Ureter (tissue), 1 donor: ENCODE data around the gene NRCAM. TPM values are rescaled to one million over a fixed set of nuclear protein-coding genes. Genes with fewer than 3 reads are reported as not detected.
"Not testable (repeated sequence)": the region's sequence is repeated elsewhere in the genome, so short reads cannot be mapped to it uniquely, and the experiment has no call there.

Source experiments
- DNase-seq: peaks from one replicate; pipeline ENCODE4 v3.0.0-alpha.2; 2020; ENCODE audit warnings: low spot score
- total RNA-seq: library from RNA; stranded (reverse); gene quantifications from one replicate; pipeline ENCODE4 v1.2.4, GENCODE V29; 2023
- donor health status: DM: yes; HTN: yes; CAD: no.

Gene NRCAM
- total RNA-seq, 1 donor from 2014 or later = 3.6 TPM

DNA sequence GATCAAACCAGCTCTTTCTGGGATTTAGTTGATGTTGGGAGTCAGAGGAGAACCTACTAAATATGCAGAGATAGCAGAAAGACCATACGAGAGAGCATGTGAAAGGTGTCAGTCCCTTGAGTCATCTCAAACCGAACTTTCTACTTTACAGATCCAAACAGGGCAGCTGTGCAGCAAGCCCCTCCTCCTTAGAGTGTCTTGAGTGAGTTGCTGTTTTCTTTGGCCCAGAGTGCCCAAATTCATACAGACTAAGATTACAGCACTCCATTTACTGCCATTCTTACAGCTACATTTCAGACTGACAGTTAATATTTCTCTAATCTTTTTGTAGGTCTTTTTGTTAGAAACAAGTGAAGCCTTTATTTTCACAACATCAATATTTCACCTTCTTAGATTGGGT is 53.4 kb downstream of the NRCAM start:
- DNase-seq = no peak

DNA sequence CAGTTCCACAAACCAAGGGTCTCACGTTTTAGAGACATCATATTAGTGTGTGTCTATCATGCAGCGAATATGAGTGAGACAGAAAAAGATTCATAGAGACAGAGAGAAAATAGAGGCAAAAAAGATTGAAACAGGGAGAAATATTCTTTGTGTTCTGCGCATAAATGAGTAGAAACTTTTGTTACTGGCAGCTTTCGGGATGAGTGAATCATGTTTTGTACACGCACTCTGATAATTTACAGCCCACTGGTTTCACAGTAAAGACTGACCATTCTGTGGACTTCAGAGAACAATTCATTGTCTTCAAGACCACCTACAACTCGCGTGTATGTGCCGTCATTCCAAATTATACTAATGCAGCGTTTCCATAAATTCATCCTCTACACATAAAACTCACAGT is 60.2 kb downstream of the NRCAM start:
- no peak for DNase-seq

DNA sequence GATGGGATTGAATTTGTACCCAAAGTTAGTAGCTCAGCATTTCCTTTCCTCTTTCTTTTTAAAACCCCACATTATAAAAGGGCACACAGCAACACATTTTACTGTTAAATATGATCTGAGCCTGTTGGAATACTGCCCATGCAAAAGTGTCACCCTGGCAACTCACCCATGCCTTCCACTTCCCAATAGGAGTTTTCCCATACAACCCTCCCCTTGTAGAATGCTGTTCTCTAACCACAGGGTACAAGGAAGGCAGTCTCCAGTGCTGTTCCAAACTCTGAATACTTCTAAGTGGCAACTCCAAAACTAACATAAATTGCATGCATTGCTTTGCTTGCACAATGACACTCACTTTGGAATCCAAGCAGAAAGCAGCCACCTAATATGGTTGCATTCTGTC is 60.8 kb downstream of the NRCAM start:
- no peak for DNase-seq

DNA sequence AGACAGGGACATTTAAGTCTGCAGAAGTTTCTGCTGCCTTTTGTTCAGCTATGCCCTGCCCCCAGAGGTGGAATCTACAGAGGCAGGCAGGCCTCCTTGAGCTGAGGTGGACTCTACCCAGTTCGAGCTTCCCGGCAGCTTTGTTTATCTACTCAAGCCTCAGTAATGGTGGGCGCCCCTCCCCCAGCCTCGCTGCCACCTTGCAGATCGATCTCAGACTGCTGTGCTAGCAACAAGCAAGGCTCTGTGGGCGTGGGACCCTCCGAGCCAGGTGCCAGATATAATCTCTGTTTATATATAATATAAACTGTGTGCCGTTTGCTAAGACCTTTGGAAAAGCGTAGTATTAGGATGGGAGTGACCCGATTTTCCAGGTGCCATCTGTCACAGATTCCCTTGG is 63.1 kb downstream of the NRCAM start:
- DNase-seq = not testable (repeated sequence)

DNA sequence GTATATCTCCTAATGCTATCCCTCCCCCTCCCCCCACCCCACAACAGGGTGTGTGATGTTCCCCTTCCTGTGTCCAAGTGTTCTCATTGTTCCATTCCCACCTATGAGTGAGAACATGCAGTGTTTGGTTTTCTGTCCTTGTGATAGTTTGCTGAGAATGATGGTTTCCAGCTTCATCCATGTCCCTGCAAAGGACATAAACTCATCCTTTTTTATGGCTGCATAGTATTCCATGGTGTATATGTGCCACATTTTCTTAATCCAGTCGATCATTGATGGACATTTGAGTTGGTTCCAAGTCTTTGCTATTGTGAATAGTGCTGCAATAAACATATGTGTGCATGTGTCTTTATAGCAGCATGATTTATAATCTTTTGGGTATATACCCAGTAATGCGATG is 68.5 kb downstream of the NRCAM start:
- DNase-seq = not testable (repeated sequence)

DNA sequence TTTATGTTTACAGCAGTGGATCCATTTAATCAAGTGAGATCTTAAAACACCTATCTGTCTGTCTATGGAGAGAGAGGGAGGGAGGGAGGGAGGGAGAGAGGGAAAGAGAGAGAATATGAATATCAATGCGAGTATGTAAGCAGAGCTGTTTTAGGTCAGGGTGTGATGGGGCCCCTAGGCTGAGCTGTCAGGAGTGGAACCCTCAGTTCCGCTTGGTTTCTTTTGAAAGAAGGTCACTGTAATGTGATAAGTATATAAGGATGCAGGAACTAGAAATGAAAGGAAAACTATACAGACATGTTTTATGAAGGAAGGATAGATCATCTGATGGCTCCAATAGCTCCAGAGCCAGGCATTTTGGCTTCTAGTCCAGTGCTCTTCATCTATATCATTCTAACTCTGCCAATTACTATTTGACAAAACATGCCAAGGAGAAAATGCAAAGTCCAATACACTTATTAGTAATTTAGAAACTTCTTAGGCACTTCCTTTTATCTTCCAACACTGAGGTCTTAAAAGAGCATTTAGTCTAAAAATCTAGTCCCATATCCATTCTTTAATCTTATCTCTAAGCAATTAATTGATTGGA is 70.3 kb downstream of the NRCAM start:
- no peak for DNase-seq

DNA sequence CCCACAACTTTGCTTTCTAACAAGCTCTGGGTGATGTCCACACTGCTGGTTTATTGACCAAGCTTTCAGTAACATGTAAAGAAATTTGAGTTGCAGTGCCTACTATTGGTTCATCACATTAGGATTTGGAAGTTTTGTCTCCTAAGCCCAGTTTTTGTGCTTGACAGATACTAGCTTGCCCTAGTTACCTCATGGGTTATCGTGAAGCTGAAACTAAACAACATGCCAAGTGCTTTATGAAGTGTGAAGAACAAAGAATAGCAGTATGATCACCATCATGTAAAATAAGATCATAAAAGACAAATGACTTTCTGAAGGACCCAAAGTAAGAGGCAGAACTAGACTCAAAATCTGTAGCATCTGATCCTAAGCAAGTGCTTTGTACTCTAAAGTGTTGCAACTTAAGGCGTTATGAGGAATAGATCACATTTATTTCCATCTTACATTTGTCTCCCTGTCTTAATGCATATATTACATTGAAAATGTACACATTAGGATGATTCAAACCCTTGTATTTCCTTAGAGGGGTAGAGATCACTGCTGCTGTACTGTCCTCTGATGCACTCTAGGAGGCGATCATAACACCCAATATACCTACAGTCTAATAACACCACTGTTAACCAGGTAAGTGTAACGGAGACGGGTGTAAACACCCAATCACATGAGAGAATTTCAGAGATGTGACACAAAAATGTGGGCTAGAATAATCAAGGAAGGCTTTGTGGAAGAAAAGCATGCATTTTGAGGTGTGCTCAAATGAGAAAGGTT is 71.3 kb downstream of the NRCAM start:
- DNase-seq = no peak

DNA sequence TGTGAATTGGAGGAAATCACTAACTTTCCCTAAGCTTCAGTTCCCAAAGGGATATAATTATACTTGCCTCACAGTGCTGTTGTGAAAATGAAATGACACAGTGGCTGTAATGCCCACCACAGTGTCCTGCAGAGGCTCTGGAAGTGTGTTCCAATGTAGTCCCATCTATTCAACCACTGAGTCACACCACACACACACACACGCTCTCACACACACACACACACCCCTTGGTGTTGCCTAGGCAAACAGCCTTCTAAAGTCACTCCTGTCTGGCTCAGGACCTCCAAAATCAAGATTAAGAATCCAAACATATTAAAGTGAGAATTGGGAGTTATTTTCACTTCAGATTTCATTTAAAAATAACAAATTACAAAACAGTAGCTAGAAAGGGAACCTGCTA is 73.3 kb downstream of the NRCAM start:
- DNase-seq = no peak

DNA sequence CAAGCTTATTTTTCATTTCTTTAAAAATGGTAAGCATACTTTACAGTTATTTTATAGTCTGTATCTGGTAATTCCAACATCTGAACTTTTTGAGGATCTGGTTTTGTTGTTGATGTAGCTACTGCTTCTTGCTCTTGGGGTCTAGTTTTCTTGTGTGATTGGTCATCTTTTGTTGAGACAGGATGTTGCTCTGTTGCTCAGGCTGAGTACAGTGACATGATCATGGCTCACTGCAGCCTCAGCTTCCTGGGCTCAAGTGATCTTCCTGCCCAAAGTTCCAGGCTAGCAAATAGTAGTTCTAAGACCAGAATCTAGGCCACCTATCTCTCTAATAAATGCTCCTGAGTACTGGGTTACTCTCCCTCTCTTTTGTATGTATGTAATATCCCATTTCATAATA is 75.7 kb downstream of the NRCAM start:
- DNase-seq = no peak

DNA sequence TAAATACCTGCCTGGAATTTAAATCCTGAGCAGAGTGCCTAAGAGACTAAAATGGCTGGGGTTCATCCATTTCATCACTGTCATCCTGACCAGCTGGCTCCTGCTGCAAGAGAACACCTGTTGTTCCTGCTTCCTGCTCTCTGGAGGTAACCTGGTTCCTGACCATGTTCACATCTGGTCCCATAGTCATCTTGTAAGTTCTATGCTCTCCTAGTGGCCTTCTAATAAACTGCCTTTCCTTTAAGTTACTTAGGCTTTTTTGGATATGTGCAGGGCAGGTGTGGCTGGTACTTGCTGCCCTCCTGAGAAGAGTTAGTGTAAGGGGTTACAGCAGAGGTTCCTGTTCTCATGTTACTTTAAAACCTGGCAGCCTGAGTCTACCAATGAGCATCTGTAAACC is 80.0 kb downstream of the NRCAM start:
- no peak for DNase-seq

DNA sequence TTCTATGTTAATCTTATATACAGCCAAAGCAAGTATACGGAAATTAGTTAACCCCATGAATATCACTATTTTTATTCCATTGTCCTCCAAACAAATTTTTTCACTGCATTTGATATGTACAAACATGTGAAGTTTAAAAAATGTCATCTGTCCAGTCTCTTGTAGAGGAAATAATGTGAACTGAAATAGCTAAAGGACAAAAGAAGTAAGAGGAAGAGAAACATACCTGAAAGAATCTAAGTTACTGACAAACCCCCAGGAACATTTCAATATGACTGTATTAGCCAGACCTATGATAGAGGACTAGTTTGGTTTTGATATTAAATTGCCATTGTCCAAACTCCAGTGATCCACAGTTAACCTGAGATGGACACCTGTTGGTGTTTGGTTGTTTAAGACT is 80.6 kb downstream of the NRCAM start:
- DNase-seq = no peak

DNA sequence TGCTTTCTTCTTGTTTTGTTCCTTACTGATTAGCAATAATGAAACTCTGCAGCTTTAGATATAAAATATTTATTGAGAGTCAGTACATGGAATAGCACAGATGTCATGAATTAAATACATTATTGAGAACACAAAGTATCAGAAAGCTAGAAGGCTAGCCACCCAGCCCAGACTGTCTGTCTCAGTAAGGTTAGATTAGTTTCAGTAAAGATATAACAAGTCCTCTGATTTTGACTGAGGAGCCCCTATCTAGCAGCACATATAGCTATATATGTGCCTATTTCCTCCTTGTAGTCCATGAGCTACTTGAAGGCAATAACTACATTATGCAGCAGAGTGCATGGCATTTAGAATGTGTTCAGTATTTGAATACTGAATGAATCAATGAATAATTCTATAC is 81.3 kb downstream of the NRCAM start:
- no peak for DNase-seq

DNA sequence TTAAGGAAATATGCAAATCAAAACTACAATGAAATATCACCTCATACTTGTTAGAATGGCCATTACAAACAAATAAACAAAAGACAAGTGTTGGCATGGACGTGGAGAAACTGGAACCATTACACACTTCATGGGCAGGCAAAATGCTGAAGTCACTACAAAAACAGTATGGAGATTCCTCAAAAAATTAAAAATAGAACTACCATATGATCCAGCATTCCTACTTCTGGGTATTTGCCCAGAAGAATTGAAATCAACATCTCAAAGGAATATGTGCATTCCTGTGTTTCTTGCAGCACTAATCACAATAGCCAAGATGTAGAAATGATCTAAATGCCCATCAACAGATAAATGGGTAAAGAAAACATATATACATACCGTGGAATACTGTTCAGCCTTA is 83.6 kb downstream of the NRCAM start:
- DNase-seq = no peak

DNA sequence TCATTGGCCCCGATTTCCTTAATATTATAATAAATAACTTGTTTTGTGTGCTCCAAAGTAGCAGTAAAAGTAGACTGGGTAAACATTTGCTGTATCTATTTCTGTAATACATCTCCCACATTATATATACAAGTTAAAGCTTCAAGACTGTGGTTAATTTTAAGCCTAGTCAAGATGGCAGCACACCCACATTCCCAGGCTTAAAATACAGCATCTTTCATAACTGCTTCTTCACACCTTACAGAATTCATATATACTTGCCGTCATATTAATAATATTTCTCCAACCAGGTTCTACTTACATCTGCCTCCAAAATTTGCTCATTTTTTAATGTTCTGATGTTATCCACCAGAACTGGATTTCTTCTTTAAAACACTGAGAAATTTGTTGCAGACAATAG is 85.6 kb downstream of the NRCAM start:
- no peak for DNase-seq

DNA sequence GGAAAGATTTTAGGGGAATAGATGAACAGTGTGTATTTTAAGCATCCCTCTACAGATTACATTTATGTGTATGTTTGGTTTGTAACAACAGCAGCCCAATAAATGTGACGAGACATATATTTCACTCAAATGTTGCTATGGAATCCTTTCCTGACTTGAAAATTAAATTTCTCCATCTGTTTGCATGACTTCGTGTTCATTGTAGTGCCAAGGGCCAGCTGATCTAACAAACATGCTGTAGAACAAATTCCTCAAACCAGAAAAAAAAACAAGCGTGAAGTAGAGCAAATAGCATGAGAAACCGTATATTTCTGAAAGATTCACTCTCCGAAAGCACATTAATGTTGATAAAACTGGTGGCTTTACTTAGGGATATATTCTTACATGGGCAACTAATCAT is 87.8 kb downstream of the NRCAM start:
- no peak for DNase-seq

DNA sequence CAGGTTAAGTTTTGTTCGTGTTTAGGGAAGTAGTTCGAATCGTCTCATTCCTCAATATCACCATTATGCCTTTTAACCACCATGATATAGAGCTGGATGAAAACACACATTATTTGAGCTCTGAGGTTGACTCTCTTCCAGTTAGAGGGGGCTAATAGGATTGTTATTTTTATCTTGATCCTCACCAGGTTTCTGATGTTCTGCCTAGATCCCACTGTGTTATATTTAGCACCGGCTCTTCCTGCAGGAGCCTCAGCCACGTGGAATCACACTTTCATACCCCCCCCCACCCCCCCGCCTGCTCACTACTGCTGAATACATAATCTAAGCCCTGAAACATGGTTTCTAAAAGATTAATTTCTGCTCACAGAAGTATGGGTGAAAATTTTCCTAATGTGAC is 88.3 kb downstream of the NRCAM start:
- DNase-seq = no peak

DNA sequence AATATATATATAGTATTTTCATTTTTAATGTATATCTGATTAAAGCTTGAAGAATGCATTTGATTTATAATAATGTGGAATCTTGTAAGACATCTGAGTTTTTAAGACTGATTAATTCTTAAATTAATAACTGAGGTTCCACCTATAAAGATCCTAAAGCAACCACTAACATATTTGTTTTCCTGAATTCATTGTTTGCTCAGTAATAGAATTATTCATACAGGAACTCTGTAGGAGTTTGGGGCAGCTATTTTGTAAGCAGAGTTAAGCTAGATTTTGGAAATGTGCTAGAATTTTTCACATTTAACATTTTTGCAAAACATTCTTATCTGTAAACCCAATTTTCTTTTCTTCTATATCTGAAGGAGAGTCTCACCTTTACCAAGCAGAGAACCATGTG is 88.9 kb downstream of the NRCAM start:
- DNase-seq = no peak

DNA sequence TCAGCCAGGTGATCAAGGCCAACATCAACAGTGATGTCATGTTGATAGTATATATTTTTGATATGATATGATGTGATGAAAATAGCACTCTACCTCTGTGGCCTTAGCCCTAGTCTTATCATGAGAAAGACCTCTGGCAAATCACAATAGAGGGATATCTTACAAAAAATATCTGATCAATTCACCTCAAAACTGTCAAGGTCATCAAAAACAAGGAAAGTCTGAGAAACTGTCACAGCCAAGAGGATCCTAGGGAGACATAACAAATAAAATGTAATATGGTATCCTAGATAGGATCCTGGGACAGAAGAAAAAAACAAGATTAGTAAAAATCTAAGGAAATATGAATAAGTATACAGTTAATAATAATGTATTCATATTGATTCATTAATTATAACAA is 92.6 kb downstream of the NRCAM start:
- DNase-seq = no peak

DNA sequence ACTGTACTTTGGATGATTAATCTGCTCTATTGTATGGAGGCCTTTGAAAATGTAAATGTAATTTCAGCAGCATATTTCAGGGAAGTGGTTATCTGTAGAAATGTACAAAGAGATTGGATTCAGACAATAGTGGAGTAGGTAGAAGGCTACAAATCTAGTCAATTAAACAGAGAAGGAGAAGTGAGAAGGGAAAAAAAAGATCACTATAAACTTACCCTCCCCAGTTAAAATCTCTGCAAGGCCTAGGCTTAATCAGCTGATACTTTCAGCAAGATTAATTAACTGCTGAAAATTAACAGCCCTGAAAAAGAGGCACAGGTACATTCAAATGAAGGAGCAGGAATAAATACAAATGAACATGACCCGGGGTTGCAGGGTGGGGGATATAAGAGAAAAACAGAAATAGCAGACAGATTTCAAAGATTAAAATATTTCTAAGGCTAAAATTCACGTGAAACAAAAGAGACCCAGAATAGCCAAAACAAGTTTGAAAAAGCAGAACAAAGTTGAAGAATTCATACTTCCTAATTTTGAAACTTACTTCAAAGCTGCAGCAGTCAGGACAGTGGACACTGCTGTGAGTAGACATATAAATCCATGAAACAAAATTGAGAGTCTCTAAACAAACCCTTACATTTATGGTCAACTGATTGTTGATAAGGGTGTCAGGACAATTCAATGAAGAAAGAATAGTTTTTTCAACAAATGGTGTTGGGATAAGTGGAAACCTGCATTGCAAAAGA is 96.0 kb downstream of the NRCAM start:
- no peak for DNase-seq

DNA sequence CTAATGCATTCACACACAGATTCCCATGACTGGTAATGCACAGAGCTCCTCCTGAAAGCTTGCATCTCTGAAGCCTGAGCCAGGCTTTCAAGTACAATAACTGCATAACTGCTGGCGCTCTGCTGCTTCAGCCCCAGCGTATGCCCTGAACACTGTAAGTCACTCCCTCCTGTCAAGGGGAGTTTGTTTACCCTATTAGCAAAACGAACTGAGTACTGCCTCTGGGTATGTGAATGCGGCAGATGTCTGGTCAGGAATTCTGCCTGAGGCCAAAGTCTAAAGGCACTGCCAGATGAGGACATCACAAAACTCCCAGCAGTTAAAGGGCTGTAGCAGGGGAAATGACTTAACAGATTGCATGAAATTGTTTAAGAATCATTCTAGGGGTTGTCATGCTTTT is 97.7 kb downstream of the NRCAM start:
- no peak for DNase-seq

DNA sequence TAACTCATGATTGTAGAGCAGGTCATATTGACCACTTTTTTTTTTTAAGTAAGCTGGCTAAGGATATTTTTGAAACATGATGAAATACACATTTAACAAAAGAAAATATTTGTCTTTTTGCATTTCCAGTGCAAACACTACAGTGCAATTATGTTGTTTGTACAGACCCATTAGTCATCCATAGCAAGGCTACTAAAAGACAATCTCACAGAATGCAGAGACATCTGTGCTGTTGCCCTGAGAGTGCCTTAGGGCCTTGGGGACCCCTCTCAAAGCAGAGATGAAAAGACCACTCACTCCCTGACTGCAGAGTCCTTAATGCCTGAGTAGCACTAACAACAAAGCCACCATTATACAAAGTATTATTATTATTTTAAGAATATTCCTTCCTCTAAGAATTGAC is 104.5 kb downstream of the NRCAM start:
- DNase-seq = no peak

DNA sequence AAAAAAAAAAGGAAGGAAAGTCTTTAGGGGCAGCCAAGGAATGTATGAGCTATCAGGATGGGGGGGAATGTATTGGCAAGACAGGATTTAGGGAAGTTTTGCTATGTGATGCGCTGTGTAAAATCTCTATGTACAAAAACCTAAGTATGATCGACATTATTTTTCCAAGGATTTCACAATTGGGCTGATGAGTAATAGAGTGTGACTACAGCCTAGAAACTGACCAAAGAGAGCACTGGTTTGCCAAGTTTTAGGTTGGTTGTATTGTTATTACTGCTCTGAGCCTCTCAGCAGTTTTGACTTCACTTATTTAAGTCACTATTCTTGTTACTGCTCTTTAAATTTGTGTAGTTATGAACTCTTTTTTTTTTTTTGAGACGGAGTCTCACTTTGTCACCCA is 107.3 kb downstream of the NRCAM start:
- no peak for DNase-seq

DNA sequence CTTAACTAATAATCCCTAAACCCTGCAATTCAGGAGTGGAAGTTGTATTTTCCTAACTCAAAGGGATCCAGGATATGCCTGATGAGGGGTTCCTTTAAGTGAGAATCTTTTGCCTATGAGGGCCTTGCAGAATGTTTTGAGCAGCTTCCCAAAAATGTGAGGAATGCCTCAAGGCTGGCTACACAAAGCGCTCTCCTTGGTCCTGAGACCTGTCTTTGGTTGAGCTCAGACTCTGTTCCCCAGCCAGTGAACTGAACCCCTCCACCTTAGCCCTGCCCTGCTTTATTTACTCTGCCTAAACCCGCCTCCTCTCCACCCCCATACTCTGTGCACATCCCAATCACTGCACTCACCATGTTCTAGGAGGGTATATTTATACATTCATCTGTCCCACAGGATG is 108.6 kb downstream of the NRCAM start:
- DNase-seq = no peak
